ENCODE data around the gene WDR59.

The WDR59 gene

GRCh38 chr16:74901606-74902005 lies 83.3 kb downstream of the WDR59 start:
- DNase-seq = no peak

GRCh38 chr16:74899816-74900215 lies 85.1 kb downstream of the WDR59 start:
- no peak for DNase-seq

DNA sequence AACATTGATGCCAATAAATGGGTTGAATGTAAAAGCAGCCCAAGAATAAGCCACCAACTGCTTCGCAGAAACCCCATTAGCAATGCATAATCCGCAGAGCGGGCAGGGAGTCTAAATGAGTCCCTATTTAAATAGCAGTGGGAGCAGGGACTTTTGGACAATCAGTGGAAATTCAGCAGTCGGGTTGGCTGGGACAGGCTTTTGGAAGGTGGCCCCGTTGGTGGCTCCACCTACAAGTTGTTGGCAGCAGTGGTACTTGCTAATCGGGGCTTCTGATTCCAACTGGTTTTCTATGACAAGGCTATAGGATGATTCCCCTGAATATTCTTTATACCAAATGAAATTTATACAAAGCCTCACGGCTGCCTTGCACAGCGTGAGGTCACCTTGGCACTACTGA lies 86.3 kb downstream of the WDR59 start:
- no peak for DNase-seq

- no peak for DNase-seq
Observed at GRCh38 chr16:74896389-74897370, 88.2 kb downstream of the WDR59 start.

GRCh38 chr16:74893541-74893940 lies 91.4 kb downstream of the WDR59 start:
- DNase-seq = no peak

DNA sequence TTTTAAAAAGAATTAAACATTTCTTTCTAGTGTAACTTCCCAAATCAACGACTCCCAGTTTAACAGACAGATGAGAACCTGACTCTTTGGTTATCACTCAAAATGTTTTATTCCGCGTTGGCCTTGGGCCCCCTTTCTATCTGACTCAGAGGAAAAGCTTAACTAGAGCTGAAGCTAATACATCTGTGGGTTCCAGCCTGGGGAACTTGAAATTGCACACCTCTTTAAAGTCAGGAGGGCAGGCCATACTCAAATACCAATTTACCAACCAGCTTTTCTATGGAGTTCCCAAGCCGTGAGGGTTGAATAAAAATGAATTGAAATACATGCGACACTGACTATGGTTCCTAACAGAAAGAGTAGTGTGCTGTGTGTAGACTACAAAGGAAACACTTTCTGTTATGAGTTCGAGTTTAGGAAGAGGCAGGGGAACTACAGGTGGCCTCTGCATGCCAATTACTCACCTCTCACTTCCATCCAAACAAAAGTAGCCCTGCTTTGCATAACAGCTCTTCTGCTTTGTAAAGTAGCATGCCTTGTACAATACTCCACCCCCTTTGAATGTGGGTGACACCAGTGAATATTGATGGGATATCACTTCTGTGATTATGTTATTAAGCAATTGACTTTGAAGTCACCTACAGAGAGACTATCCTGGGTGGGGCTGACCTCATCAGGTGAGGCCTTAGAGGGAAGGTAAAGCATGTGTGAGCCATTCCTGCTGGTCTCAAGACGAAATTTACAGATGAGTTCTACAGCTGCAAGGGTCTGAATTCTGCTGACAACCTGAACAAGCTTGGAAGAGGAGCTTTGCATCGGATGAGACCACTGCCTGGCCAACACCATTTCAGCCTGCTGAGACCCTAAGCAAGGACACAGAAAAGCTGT lies 92.1 kb downstream of the WDR59 start:
- DNase-seq = no peak

- DNase-seq = no peak
Observed at GRCh38 chr16:74888888-74889287, 96.0 kb downstream of the WDR59 start.

GRCh38 chr16:74888232-74888862 lies 96.6 kb downstream of the WDR59 start:
- DNase-seq = no peak

DNA sequence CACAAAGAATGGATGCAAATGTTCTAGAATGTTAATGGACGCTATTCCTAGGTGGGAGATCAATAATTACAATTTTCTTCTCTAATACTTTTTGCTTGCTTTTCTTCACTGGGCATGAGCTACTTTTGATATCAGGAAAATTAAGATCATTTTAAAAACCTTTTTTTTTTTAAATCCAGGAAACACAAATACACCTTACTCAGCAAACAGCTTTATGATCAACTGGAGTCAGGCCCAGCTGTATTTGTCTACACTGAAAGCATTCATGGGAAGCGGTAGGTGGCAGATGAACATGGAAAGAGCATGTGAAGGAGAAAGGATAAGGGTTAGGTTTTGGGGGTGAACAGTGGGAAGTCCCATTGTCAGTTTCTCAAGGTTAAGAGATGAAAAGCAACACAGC lies 97.8 kb downstream of the WDR59 start:
- DNase-seq = no peak

DNA sequence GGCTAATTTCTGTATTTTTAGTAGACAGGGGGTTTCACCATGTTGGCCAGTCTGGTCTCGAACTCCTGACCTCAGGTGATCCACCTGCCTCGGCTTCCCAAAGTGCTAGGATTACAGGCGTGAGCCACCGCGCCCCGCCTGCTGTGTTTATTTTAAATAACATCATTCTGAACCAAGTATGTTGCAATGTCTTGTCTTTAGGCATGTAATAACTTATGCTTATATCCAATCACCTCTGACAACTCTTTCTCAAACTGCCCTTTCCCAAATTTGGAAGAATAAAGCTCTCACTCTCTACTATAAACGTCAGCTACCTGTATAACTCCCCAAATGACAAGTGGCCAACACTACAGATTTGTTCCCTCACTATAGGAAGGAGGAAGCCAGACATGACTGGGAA lies 107.2 kb downstream of the WDR59 start:
- DNase-seq = no peak

DNA sequence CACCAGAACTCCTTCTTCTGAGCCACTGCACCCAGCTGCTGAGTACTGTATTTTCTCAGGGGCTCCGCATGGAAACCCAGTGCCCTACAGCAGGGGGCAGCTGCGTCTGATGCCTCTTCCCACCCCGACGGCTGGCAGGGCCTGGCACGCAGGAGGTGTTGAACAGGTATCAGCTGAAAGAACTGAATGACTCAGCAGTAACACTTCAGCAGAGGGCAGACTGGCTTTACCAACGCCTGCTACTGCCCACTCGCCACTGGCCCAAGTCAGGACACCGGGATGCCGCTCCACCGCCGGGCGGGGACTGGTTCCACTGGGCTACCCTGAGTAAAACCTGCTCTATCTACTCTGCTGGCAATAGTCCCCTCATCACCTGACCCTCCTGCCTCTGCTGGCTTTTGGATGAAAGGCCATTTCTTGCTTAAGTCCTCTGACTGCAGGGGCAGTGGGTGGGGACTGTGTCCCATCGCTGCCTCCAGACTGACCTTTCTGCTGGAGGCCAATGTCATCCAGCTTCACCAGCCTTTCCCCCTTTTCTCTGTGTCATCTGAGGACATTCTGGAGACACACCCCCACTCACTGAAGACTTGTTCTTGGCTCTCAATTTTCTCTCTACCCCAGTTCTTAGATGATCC lies 109.9 kb downstream of the WDR59 start:
- no peak for DNase-seq

- no peak for DNase-seq
Observed at GRCh38 chr16:74874123-74874522, 110.8 kb downstream of the WDR59 start.

GRCh38 chr16:74872302-74872701 lies 112.6 kb downstream of the WDR59 start:
- DNase-seq = no peak

DNA sequence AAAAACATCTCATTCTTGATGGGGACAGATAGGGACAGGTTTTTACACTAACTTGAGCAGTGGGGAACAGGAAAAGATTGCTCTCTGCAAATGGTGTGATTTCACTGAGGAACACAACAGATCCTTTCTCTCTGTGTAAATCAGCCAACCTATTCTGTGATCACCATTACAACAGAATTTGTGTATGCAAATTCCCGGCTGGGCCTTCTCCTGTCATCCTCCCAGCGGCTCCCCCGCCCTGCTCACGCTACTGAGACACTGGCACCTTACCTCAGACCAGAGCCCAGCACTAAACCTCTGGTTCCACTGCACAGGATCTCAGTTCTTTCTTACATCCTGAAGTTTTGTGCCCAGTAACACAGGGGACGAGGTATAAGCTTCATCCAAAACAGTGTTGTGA lies 113.3 kb downstream of the WDR59 start:
- no peak for DNase-seq

DNA sequence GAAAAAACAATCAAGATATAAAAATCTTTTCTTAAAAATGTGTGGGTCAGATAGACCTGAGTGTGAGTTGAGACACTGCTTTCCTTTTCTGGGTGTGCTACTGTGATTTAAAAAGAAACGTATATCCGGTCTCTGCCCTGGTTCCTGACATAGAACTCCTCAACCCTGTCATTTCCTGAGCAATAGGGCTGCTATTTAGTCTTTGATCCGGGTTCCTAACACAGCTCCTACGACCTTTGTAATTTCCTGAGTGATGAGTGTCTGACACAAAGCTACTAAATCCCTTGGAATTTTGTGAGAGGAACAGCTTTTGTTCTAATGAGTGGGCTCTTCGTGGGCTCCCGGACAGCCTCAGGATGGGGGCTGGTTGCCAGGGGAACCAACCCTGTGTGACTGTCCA lies 116.4 kb downstream of the WDR59 start:
- DNase-seq = no peak

DNA sequence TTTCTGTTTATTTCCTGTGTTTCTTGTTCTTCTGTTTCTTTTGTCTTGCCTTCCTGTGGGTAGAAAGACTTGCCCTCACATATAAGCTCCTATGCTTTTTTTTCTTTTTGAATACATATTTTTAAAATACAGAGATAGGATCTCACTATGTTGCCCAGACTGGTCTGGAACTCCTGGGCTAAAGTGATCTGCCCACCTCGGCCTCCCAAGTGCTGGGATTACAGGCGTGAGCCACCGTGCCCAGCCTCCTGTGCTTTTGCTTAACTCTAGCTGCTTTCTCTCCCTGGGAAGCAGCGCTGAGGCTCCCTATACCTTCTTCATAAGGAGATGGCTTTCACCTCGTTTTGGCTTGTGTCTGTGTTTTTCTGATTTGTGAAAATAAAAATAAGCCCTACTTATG lies 116.9 kb downstream of the WDR59 start:
- no peak for DNase-seq

DNA sequence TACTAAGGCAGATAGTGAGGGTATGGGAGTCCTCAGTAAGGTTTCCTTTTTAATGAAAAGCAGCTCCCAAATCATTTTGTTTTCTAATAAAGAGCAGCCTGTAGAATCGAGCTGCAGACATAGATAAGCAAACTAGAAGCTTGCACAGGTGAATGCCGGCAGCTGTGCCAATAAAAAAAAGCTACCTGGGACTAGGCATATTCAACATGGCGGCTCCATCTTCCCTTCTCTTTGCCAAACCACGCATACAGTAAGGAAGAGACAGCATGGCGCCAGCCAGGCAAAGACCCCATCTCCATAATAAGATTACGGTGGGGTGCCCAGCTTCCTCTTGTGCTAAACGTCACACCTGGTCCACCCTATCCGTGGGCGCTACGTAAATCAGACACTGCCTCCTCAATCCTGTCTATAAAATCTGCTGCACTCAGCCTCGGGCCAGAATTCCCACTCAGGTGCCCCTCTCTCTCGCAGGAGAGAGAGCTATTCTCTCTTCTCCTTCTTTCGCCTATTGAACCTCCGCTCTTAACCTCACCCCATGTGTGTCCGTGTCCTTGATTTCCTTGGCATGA lies 117.6 kb downstream of the WDR59 start:
- no peak for DNase-seq

- DNase-seq = no peak
Observed at GRCh38 chr16:74865922-74866598, 118.9 kb downstream of the WDR59 start.

- no peak for DNase-seq
Observed at GRCh38 chr16:74862743-74863244, 122.1 kb downstream of the WDR59 start.

GRCh38 chr16:74852500-74852875 lies 132.4 kb downstream of the WDR59 start:
- no peak for DNase-seq

GRCh38 chr16:74850027-74850426 lies 134.9 kb downstream of the WDR59 start:
- DNase-seq = no peak

DNA sequence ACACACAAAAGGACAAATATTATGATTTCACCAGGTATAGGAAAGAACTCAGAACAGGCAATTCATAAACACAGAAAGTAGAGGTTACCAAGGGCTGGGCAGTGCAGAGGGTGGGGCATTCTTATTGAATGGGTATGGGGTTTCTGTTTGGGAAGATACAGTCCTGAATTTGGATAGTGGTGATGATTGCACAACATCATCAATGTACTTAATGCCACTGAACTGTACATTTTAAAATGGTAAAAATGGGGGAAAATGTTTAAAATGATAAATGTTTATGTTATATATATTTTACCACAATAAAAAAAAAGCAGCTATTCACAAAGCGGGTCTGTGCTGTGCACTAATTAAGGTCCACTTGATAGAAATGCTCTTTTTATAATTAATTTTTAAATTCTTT lies 137.7 kb downstream of the WDR59 start:
- no peak for DNase-seq
